T-helper 2 cell treated with Interferon-gamma antibody and Interleukin-4, amounts not matched to agents 5 μg/mL and 100 μg/mL, for 36 hours (primary cell): Measurements from ENCODE around the gene GGA3.
"Not testable (repeated sequence)": the region's sequence is repeated elsewhere in the genome, so short reads cannot be mapped to it uniquely, and the experiment has no call there.

Source experiments
- DNase-seq: peaks from one replicate; pipeline ENCODE4 v3.0.0; 2021; ENCODE audit warnings: low spot score
- H3K27ac Mint-ChIP-seq: one replicate; pipeline ENCODE4 v1.8.0; 2021; ENCODE audit warnings: mild to moderate bottlenecking, mixed read lengths
- H3K27me3 Mint-ChIP-seq: one replicate; pipeline ENCODE4 v1.8.0; 2021; ENCODE audit warnings: low read depth, mixed read lengths
- H3K36me3 Mint-ChIP-seq: one replicate; pipeline ENCODE4 v1.8.0; 2021; ENCODE audit warnings: low read depth, mixed read lengths
- H3K4me1 Mint-ChIP-seq: one replicate; pipeline ENCODE4 v1.8.0; 2021; ENCODE audit warnings: low read depth, mixed read lengths
- H3K4me3 Mint-ChIP-seq: one replicate; pipeline ENCODE4 v1.8.0; 2022; ENCODE audit warnings: mild to moderate bottlenecking, moderate library complexity, mixed read lengths
- H3K9me3 Mint-ChIP-seq: one replicate; pipeline ENCODE4 v1.8.0; 2021; ENCODE audit warnings: mixed read lengths

Gene GGA3

GRCh38 chr17:75267411-75268232 lies 6.2 kb upstream of the GGA3 start:
- H3K4me1 Mint-ChIP-seq, result peaks cover 25% of the 10 kb centered on the region
- no peak overlapping the region for H3K27ac Mint-ChIP-seq
- no peak for DNase-seq
- peaks cover 28% of the 10 kb centered on the region for H3K36me3 Mint-ChIP-seq
- no peaks in the 10 kb centered on the region for H3K9me3 Mint-ChIP-seq
- H3K4me3 Mint-ChIP-seq, result no peak overlapping the region
- no peaks in the 10 kb centered on the region for H3K27me3 Mint-ChIP-seq

DNA sequence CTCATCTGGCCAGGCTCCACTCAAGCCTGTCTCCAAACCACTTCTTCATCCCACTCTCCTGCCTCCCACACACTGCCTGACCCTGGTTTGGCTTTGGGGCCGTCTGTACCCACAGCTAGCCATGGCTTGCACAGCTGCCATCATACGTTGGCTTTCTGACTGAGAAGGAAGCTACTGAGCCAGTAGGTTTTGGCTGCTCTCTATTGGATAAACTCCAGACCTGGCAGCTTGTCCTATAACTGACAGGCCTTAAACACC lies 5.7 kb upstream of the GGA3 start:
- Mint-ChIP-seq H3K36me3 (peaks cover 29% of the 10 kb centered on the region), H3K4me3 (no peak overlapping the region), H3K4me1 (peaks cover 29% of the 10 kb centered on the region), H3K27me3 (no peaks in the 10 kb centered on the region), H3K9me3 (no peaks in the 10 kb centered on the region), H3K27ac (no peak overlapping the region)
- no peak for DNase-seq

DNA sequence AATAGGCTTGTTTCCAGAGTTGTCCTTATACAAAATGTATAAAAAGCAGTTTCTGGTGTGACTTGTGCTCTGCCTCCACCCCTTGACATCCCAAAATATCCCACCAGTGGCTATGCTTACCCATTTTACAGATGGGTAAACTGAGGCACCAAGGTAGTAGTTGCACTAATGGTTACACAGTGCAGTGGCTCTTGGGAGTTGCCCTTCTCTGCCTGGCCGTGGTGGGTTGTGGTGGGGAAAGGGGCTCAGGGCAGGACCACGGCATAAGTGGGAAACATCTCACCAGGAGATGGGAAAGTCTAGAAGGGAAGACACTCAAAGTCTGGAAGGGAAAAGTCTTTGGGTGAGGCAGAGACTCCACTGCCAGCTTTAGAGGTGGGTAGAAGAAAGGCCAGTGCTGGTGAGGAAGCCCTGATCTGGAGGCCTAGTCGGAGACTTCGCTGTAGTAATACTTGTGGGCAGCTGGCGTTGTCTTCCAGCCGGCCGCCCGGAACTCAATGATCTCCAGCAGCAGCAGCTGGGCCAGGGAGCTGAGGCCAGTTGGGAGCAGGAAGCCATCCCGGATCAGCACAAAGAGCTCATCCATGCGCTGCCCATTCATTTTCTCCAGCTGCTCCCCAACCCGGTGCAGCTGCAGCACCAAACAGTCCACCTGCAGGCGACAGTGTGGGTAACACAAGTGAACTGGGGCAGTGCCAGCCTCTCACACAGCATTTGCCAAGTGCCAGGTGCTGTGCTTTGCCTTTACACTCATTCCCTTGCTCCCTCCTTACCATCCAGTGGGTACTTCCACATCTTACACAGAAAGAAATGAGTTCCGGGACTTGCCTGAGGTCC lies 5.1 kb upstream of the GGA3 start:
- no peak for DNase-seq
- no peaks in the 10 kb centered on the region for H3K27me3 Mint-ChIP-seq
- H3K36me3 Mint-ChIP-seq, result peaks cover 30% of the 10 kb centered on the region
- no peak overlapping the region for H3K27ac Mint-ChIP-seq
- no peak overlapping the region for H3K4me3 Mint-ChIP-seq
- no peaks in the 10 kb centered on the region for H3K9me3 Mint-ChIP-seq
- peaks cover 27% of the 10 kb centered on the region for H3K4me1 Mint-ChIP-seq

DNA sequence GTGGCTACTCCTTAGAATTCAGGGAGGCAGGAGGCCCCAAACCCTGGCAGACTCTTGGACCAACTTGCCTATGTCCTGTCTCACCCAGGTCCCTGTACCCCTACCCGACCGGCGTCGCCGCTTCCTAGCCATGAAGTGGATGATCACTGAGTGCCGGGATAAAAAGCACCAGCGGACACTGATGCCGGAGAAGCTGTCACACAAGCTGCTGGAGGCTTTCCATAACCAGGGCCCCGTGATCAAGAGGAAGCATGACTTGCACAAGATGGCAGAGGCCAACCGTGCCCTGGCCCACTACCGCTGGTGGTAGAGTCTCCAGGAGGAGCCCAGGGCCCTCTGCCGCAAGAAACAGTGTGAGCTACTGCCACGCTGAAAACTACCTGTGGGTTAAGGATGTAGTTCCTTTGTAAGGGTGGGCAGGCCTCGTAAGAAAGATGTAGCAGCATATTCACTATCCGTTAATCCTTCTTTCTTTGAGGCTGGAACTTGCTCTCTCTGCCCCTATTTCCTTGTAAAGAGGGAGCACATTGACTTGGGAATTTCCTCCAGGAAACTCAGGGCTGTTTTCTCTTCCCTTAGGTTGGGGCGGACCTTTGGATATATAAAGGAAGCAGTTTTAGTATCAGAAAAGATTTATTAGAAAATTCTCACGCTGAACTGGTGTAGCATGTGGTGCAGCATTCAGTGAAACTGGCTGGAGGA lies 4.4 kb upstream of the GGA3 start:
- H3K36me3 Mint-ChIP-seq, result peaks cover 31% of the 10 kb centered on the region
- H3K27ac Mint-ChIP-seq, result no peak overlapping the region
- no peaks in the 10 kb centered on the region for H3K27me3 Mint-ChIP-seq
- no peak overlapping the region for H3K4me3 Mint-ChIP-seq
- no peak for DNase-seq
- H3K9me3 Mint-ChIP-seq, result no peaks in the 10 kb centered on the region
- peaks cover 28% of the 10 kb centered on the region for H3K4me1 Mint-ChIP-seq

DNA sequence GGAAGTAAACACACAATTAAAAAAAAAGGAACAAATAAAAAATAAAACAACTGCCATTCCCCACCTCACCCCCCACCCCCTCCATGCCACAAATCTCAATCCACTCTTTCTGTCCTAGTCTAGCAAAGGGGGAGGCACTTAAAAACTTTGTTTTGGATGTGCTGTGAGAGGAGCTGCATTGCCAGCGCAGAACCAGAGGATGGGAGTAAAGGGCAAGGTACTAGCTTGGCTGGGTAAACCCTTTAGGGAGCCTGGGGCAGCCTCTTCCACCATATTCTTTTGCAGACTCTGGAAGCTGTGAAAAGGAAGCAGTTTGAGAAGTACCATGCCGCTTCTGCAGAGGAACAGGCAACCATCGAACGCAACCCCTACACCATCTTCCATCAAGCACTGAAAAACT lies 1.6 kb upstream of the GGA3 start:
- peak overlapping the region; percentile 99 for H3K27ac Mint-ChIP-seq
- DNase-seq, result no peak
- peaks cover 37% of the 10 kb centered on the region for H3K4me1 Mint-ChIP-seq
- no peaks in the 10 kb centered on the region for H3K9me3 Mint-ChIP-seq
- H3K36me3 Mint-ChIP-seq, result peaks cover 33% of the 10 kb centered on the region
- peak overlapping the region; percentile 98 for H3K4me3 Mint-ChIP-seq
- no peaks in the 10 kb centered on the region for H3K27me3 Mint-ChIP-seq

GRCh38 chr17:75262112-75262606 lies 753 bp upstream of the GGA3 start:
- DNase-seq, result no peak
- Mint-ChIP-seq H3K4me3 (peak overlapping the region; percentile 98), H3K27ac (peak overlapping the region; percentile 99), H3K36me3 (peaks cover 29% of the 10 kb centered on the region), H3K9me3 (no peaks in the 10 kb centered on the region), H3K4me1 (peaks cover 40% of the 10 kb centered on the region), H3K27me3 (no peaks in the 10 kb centered on the region)

DNA sequence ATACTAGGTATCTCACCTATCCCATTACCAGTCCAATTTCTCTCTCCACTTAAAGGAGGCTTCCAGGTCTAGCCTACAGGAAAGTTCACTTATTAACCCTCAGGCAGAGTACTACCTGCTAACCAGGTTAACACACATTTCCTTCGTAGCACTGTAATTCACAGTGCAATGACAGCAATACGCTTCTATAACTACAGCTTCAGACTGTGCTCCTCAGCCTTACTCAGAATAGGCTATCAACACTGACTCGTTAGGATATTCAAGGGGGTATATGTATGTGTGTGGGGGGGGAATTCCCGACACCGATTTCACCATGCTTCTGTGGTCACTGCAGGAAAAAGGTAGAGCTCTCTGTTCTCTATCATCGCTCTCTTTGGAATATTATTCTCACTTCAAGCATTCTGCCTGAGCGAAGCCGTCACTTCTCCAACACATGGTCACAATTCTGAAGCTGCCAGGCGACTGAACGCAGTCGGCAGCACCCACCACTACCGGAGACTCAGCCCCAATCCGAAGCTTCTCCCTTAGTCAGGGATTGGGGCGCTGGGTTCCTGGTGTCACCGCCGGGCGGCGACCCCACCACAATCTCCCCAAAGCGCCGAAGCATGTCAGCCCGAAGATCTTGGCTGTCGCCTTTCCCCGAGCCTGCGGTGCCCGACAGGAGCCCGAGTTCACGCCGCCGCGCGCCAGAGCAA lies 618 bp downstream of the GGA3 start:
- no peaks in the 10 kb centered on the region for H3K27me3 Mint-ChIP-seq
- H3K27ac Mint-ChIP-seq, result peak overlapping the region; percentile 99
- peak overlapping the region; percentile 98 for H3K4me3 Mint-ChIP-seq
- peaks cover 24% of the 10 kb centered on the region for H3K36me3 Mint-ChIP-seq
- no peaks in the 10 kb centered on the region for H3K9me3 Mint-ChIP-seq
- peaks cover 43% of the 10 kb centered on the region for H3K4me1 Mint-ChIP-seq
- DNase-seq, result peak; percentile 45

DNA sequence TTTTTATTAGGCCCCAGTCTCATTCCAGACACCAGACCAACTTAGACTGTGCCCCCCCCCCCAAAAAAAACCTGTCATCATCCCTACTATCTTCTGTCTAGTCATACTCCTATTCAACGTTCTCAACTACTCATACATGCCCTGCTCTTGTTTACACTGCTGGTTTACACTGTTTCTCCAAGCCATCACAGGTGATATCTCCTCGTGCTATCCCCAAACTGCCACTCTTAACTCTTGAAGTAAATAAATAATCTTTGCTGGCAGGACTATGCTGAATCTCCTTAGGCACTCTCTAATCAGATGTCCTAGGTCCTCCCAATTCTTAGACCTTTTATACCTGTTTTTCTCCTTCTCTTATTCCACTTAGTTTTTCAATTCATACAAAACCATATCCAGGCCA lies 4.2 kb downstream of the GGA3 start:
- peaks cover 41% of the 10 kb centered on the region for H3K4me1 Mint-ChIP-seq
- H3K9me3 Mint-ChIP-seq, H3K27me3 Mint-ChIP-seq, H3K36me3 Mint-ChIP-seq, H3K4me3 Mint-ChIP-seq, DNase-seq: not testable (repeated sequence)
- H3K27ac Mint-ChIP-seq, result peak overlapping the region; percentile 17

- not testable (repeated sequence) for DNase-seq, H3K27me3 Mint-ChIP-seq, H3K4me3 Mint-ChIP-seq, H3K9me3 Mint-ChIP-seq, H3K36me3 Mint-ChIP-seq
- Mint-ChIP-seq H3K27ac (peak overlapping the region; percentile 38), H3K4me1 (peaks cover 44% of the 10 kb centered on the region)
Observed at GRCh38 chr17:75255954-75256698, 5.3 kb downstream of the GGA3 start.

- no peak for DNase-seq
- peaks cover 3% of the 10 kb centered on the region for H3K36me3 Mint-ChIP-seq
- peak overlapping the region; percentile 58 for H3K27ac Mint-ChIP-seq
- no peaks in the 10 kb centered on the region for H3K27me3 Mint-ChIP-seq
- no peak overlapping the region for H3K4me3 Mint-ChIP-seq
- H3K4me1 Mint-ChIP-seq, result peaks cover 34% of the 10 kb centered on the region
- no peaks in the 10 kb centered on the region for H3K9me3 Mint-ChIP-seq
Observed at GRCh38 chr17:75252039-75252816, 9.2 kb downstream of the GGA3 start.

- Mint-ChIP-seq H3K9me3 (no peaks in the 10 kb centered on the region), H3K4me3 (peak overlapping the region; percentile 79), H3K36me3 (peaks cover 17% of the 10 kb centered on the region), H3K4me1 (peaks cover 31% of the 10 kb centered on the region), H3K27ac (peak overlapping the region; percentile 95), H3K27me3 (no peaks in the 10 kb centered on the region)
- DNase-seq, result peak; percentile 85
Observed at GRCh38 chr17:75250009-75250471, 11.4 kb downstream of the GGA3 start.

DNA sequence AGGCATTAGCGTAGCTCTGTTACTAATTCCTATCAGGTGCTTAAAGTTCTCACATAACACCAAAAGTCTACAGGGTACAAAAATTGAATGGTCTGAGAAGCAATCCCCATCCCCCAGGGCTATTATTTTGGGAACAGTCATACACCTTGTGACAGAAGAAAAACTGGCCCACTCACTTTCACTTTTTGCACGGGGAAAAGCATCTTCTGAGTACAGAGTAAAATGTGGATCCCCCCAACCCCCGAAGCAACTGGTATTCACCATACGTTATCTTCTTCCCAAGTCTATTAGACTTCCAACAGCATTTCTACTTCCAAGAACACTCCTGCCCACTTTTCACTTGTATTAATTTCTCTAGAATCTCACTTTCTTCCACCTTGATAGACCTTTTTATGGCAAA lies 11.8 kb downstream of the GGA3 start:
- peak overlapping the region; percentile 79 for H3K4me3 Mint-ChIP-seq
- H3K27me3 Mint-ChIP-seq, result no peaks in the 10 kb centered on the region
- H3K27ac Mint-ChIP-seq, result peak overlapping the region; percentile 95
- H3K36me3 Mint-ChIP-seq, result peaks cover 19% of the 10 kb centered on the region
- no peak for DNase-seq
- H3K4me1 Mint-ChIP-seq, result peaks cover 32% of the 10 kb centered on the region
- H3K9me3 Mint-ChIP-seq, result no peaks in the 10 kb centered on the region
